ENCODE measurements around the gene SYT11. TPM values are rescaled to one million over a fixed set of nuclear protein-coding genes. Genes with fewer than 3 reads are reported as not detected.

The SYT11 gene
- total and polyA plus RNA-seq, 9 of the 15 experiments (the other 6 are each of a cell fraction or from before 2014, with no cell fraction given), result 0.05 to 0.18 (median 0.11) TPM

DNA sequence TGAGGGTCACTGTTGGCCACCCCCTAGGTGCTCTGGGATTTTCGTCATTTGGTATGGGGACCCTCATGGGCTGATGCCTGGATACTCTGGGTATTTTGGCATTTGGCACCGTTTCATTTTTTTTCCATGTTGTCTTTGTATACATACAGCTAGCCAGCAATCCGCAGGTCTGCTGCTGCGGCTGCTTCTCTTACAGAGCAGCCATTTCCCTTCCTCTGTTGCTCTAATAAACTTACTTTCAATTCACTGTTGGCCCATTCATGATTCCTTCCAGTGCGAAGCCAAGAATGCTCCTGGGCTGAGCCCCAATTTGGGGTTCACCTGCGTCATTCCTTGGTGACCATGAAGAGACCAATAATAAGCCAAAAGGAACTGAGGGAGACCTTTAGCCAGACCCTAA is 23.8 kb upstream of the SYT11 start (continued):
- TF ChIP-seq, protein P1, sequence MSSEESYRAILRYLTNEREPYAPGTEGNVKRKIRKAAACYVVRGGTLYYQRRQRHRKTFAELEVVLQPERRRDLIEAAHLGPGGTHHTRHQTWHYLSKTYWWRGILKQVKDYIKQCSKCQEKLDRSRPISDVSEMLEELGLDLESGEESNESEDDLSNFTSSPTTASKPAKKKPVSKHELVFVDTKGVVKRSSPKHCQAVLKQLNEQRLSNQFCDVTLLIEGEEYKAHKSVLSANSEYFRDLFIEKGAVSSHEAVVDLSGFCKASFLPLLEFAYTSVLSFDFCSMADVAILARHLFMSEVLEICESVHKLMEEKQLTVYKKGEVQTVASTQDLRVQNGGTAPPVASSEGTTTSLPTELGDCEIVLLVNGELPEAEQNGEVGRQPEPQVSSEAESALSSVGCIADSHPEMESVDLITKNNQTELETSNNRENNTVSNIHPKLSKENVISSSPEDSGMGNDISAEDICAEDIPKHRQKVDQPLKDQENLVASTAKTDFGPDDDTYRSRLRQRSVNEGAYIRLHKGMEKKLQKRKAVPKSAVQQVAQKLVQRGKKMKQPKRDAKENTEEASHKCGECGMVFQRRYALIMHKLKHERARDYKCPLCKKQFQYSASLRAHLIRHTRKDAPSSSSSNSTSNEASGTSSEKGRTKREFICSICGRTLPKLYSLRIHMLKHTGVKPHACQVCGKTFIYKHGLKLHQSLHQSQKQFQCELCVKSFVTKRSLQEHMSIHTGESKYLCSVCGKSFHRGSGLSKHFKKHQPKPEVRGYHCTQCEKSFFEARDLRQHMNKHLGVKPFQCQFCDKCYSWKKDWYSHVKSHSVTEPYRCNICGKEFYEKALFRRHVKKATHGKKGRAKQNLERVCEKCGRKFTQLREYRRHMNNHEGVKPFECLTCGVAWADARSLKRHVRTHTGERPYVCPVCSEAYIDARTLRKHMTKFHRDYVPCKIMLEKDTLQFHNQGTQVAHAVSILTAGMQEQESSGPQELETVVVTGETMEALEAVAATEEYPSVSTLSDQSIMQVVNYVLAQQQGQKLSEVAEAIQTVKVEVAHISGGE (CRISPR knock-in tag; IDR thresholded peaks at IDR 0.05), result peak in 1 of 3 experiments; percentile 44; a peak in 1 of 6 replicates
- TF ChIP-seq, protein P2, sequence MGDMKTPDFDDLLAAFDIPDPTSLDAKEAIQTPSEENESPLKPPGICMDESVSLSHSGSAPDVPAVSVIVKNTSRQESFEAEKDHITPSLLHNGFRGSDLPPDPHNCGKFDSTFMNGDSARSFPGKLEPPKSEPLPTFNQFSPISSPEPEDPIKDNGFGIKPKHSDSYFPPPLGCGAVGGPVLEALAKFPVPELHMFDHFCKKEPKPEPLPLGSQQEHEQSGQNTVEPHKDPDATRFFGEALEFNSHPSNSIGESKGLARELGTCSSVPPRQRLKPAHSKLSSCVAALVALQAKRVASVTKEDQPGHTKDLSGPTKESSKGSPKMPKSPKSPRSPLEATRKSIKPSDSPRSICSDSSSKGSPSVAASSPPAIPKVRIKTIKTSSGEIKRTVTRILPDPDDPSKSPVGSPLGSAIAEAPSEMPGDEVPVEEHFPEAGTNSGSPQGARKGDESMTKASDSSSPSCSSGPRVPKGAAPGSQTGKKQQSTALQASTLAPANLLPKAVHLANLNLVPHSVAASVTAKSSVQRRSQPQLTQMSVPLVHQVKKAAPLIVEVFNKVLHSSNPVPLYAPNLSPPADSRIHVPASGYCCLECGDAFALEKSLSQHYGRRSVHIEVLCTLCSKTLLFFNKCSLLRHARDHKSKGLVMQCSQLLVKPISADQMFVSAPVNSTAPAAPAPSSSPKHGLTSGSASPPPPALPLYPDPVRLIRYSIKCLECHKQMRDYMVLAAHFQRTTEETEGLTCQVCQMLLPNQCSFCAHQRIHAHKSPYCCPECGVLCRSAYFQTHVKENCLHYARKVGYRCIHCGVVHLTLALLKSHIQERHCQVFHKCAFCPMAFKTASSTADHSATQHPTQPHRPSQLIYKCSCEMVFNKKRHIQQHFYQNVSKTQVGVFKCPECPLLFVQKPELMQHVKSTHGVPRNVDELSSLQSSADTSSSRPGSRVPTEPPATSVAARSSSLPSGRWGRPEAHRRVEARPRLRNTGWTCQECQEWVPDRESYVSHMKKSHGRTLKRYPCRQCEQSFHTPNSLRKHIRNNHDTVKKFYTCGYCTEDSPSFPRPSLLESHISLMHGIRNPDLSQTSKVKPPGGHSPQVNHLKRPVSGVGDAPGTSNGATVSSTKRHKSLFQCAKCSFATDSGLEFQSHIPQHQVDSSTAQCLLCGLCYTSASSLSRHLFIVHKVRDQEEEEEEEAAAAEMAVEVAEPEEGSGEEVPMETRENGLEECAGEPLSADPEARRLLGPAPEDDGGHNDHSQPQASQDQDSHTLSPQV (IDR thresholded peaks at IDR 0.05), result 0 out of 2 replicates have a peak, but pooled peaks have one; percentile 28
